Activated CD4-positive, alpha-beta memory T cell treated with anti-CD3 and anti-CD28 coated beads for 36 hours (primary cell): Measurements from ENCODE around the gene TPI1. TPM values are rescaled to one million over a fixed set of nuclear protein-coding genes. Genes with fewer than 3 reads are reported as not detected.

Experiments used
- total RNA-seq, 2 experiments: library from RNA; stranded (reverse); gene quantifications; one replicate each; pipeline ENCODE4 v1.2.3, GENCODE V29; 2021

Gene TPI1
- total RNA-seq, 2 experiments from 2014 or later = 1,432 to 1,495 TPM

Other genes starting within 250 kb of the TPI1 start
- gene LPAR5, start 231.6 kb upstream of the TPI1 start, total RNA-seq = 1 to 10 TPM; 4.7 to 4.8 TPM
- gene ACRBP, start 220.1 kb upstream of the TPI1 start, total RNA-seq = 1 to 10 TPM in 1 of 2 experiments, under 1 TPM in 1; 0.63 to 1.2 TPM
- 10 to 100 TPM; 13.8 to 15.2 TPM for gene ING4, start 204.4 kb upstream of the TPI1 start, total RNA-seq
- 10 to 100 TPM; 55.3 to 56.3 TPM for gene ZNF384, start 178.2 kb upstream of the TPI1 start, total RNA-seq
- gene PIANP, start 166.7 kb upstream of the TPI1 start, total RNA-seq = under 1 TPM; 0.17 to 0.44 TPM
- gene COPS7A, start 143.5 kb upstream of the TPI1 start, total RNA-seq = 10 to 100 TPM; 37.6 to 39.4 TPM
- gene MLF2, start 114.4 kb upstream of the TPI1 start, total RNA-seq = 100 to 1,000 TPM; 140 to 141 TPM
- 100 to 1,000 TPM; 104 to 109 TPM for gene PTMS, start 101.2 kb upstream of the TPI1 start, total RNA-seq
- gene LAG3, start 95.0 kb upstream of the TPI1 start, total RNA-seq = 100 to 1,000 TPM; 169 to 172 TPM
- gene CD4, start 78.0 kb upstream of the TPI1 start, total RNA-seq = 100 to 1,000 TPM; 290 to 300 TPM
- gene GPR162, start 45.7 kb upstream of the TPI1 start, total RNA-seq = under 1 TPM in 1 of 2 experiments, not detected in 1; 0.31 TPM
- gene P3H3, start 39.1 kb upstream of the TPI1 start, total RNA-seq = 1 to 10 TPM; 2.5 to 2.7 TPM
- gene GNB3, start 26.6 kb upstream of the TPI1 start, total RNA-seq = under 1 TPM; 0.22 to 0.78 TPM
- gene CDCA3, start 16.2 kb upstream of the TPI1 start, total RNA-seq = 10 to 100 TPM; 80.3 to 87.8 TPM
- gene USP5, start 15.4 kb upstream of the TPI1 start, total RNA-seq = 100 to 1,000 TPM; 125 to 130 TPM
- 1 to 10 TPM; 3.8 to 4.7 TPM for gene SPSB2, start 5.8 kb downstream of the TPI1 start, total RNA-seq
- 1 to 10 TPM; 6.8 to 7.8 TPM for gene LRRC23, start 37.3 kb downstream of the TPI1 start, total RNA-seq
- 100 to 1,000 TPM; 185 to 193 TPM for gene ENO2, start 47.0 kb downstream of the TPI1 start, total RNA-seq
- gene ATN1, start 60.4 kb downstream of the TPI1 start, total RNA-seq = 10 to 100 TPM; 34.8 to 37.8 TPM
- not detected for gene RNU7-1, start 76.3 kb downstream of the TPI1 start, total RNA-seq
- gene C12orf57, start 76.5 kb downstream of the TPI1 start, total RNA-seq = 100 to 1,000 TPM; 257 to 272 TPM
- gene PTPN6, start 83.8 kb downstream of the TPI1 start, total RNA-seq = 100 to 1,000 TPM; 321 to 324 TPM
- gene PHB2, start 103.1 kb downstream of the TPI1 start, total RNA-seq = 100 to 1,000 TPM; 334 to 346 TPM
- gene EMG1, start 103.4 kb downstream of the TPI1 start, total RNA-seq = 10 to 100 TPM; 76.5 to 81.5 TPM
- gene LPCAT3, start 150.9 kb downstream of the TPI1 start, total RNA-seq = 10 to 100 TPM; 18.3 to 20.5 TPM
- gene C1S, start 193.2 kb downstream of the TPI1 start, total RNA-seq = 1 to 10 TPM; 1.7 to 2.0 TPM
- gene C1R, start 224.9 kb downstream of the TPI1 start, total RNA-seq = 1 to 10 TPM; 1.4 to 2.2 TPM
- 10 to 100 TPM; 17.1 to 22.6 TPM for gene C1RL, start 241.7 kb downstream of the TPI1 start, total RNA-seq